ENCODE results near the gene FAM83F.

The FAM83F gene

DNA sequence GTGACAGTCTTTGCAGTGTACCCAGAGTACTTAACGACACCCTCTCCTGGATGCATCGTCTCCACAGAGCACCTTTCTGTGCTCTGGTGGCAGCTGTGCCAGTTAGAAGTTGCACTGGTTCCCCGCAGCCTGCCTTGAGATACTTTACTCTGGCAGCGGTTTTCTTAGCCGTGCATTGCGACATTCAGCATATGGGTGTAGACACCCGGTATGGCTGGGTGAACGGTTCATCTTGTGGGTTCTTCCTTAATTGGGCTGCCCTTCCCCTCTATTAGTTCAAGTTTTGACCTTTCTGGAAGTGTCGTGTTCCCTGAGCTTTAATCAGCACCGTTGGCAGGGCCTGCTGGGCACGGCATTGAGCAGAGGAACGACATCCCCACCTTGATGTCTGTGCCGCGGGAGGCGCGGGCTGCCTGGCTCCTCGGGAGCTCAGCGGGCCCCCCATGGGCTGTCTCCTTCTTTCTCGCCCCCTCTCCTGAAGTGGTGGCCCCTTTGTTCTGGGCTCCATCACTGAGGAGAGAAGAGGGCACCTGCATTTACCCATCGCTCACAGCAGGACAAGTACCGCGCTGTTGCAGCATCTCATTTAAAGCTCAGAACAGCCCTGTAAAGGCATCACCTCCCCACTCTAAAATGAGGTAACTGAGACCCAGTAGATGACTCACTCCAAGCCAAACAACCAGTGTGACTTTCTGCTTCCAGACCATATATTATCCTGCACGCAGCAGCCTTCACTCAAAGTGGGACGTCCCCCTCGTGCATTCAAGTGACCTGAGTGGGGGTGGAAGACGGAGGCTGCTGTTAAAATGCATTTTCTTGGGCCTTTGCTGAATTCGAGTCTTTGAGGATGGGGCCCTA is 13.3 kb downstream of the FAM83F start:
- peak in 1 of 2 experiments; percentile 24 for DNase-seq
- TF ChIP-seq GATA1 (IDR thresholded peaks at IDR 0.05; ENCODE audit: low read depth, low read length) (no peak), POLR2A (IDR thresholded peaks at IDR 0.05; ENCODE audit: low read length) (no peak)

DNA sequence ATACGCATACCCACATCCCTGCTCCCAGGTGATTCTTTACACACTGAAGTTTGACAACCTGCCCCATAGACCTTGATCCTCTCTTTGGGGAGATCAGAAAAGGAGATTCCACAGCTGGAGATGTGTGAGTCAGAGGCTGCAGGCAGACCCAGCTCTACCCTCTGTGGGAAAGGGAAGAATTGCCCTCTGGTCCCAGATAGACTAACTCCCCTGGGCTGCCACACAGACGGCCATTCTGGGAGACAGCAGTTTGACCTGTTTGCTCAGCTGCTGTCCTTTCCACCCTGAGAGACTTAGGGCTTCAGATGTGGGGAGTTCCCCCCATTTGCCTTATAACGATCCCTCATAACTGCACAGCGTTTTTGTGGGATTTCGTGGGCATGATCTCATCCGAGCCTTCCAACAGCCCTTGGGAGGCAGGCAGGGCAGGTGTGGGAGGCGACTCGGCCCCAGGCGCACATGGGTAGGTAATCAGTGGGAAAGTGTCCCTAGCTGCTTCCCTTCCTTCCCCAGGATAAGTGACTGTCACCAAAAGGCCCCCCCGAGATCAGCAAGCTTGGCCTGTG is 14.1 kb downstream of the FAM83F start:
- no peak for DNase-seq
- TF ChIP-seq POLR2A (IDR thresholded peaks at IDR 0.05; ENCODE audit: low read length) = no peak
- TF ChIP-seq GATA1 (IDR thresholded peaks at IDR 0.05; ENCODE audit: low read depth, low read length) = no peak

DNA sequence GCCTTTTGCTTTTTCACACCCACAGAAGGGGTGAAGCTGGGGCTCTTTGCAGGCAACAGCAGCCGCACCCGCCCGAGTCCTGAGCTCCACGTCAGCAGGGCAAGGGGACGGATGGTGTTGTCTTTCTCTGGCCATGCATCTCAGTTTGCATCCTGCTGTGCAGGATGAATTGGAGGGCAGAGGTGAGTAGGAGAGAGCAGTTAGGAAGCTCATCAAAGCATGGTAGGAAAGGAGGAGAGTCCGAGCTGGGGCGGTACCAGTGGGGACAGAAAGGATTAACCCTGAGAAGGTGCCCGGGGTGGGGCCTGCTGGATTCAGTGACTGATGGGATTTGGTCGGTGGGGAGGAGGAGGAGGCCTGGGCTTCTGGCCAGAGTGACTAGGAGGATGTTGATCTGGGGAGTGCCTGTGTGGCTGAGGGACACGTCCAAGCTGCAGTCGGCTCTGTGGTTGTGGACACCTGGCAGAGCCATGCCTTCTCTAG is 14.6 kb downstream of the FAM83F start:
- no peak for TF ChIP-seq GATA1 (IDR thresholded peaks at IDR 0.05; ENCODE audit: low read depth, low read length)
- no peak for TF ChIP-seq POLR2A (IDR thresholded peaks at IDR 0.05; ENCODE audit: low read length)
- peak; percentile 71 to 76 for DNase-seq

DNA sequence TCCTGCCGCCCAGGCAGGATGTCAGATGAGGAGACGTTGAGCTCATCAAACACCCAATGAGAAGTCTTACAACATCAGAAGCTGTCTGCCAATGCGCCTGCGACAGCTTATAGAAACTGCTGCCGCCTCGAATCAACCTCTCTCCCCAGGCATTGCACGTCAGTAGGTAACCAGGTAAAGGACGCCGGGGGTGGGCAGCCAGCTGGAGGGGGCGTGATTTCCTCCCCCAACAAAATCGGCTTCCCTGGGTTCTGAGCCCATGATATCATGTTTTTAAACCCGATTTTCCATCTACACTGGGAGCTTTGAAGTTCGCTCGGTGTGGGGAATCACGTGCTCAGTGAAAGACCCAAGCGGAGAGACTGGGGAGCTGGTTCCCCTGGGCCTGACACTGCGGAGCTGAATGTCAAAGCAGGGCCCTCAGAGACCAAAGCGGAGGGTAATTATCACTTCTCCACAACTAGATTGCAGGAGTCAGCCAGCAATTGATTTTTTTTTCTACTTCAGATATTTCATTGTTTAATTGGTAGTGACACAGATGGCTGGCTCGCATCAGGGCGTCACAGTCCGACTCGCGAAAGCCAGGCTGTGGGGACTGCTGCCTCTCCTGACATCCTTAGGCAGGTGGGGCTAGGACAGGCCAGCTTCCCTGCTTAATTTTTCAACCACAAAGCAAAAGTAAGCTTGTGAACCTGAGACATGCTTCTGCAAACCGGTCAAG is 15.4 kb downstream of the FAM83F start:
- no peak for DNase-seq
- TF ChIP-seq POLR2A (IDR thresholded peaks at IDR 0.05; ENCODE audit: low read length) (no peak), GATA1 (IDR thresholded peaks at IDR 0.05; ENCODE audit: low read depth, low read length) (no peak)

DNA sequence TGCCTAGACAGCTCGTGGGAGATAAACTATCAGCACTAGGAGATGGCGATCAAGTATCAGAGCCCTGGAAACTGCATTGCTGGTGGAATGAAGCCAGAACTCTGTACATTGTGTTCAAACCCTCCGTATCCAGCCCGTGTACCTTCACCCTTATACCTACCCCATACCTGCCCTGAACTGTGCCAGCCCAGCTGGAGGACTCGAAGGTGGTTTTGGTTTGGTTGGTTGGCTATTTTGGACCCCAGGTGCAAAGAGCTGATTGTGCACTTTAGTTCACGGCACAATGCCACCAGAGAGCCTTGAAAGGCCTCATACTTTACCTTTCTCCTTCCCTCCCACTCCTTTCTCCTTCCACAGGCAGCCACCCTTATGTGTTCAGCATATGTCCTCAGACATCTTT is 16.0 kb downstream of the FAM83F start:
- TF ChIP-seq POLR2A (IDR thresholded peaks at IDR 0.05; ENCODE audit: low read length) = no peak
- TF ChIP-seq GATA1 (IDR thresholded peaks at IDR 0.05; ENCODE audit: low read depth, low read length) = no peak
- no peak for DNase-seq

DNA sequence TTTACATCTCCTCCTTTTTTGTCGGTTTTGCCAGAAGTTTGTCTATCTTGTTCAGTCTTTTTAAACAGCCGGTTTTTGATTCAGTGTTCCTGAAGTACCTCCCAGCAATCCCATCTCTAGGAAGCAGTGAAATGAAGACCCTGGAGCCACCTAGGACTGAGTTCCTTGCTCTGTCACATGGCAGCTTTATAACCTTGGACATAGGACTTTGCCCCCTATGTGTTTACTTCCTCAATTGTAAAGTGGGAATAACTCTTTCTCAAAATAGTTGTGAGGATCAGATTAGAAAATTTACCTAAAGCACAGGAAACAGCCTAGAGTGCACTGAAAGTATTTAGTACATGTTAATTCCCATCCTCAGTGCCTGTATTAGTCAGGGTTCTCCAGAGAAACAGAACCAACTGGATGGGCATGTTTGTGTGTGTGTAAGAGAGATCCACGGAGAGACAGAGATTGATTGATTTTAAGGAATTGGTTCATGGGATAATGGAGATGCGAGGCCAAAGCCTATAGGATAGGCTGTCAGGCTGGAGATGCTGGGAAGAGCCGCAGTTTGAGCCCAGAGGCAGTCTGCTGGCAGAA is 20.0 kb downstream of the FAM83F start:
- TF ChIP-seq GATA1 (IDR thresholded peaks at IDR 0.05; ENCODE audit: low read depth, low read length) (no peak), POLR2A (IDR thresholded peaks at IDR 0.05; ENCODE audit: low read length) (no peak)
- DNase-seq = no peak

DNA sequence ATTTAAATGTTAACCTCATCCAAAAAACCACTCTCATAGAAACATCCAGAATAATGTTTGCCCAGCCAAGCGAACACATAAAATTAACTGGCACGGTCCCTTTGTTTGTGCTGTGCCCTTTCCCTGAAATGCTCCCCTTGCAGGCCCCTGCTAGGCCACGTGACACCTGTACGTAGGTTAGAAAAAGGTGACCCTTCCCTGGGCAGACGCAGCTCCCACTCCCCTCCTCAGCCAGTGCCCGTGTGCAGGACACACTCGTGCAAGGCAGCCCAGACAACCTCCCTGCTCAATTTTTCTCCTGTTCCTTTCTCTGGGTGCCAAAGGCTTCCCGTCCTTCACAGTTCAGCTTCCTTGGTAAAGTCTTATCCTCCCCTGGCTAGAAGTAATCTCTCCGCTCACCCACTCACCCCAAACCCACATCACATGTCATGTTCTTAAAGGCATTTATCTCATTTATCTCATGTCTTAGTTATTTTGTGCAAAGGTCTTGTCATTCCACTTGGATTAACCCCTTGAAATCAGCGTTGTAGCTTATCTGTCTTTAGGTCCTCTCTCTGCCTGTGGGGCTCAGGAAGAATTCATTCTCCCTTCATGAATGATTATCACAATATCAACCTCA is 20.7 kb downstream of the FAM83F start:
- peak; percentile 46 to 53 for DNase-seq
- TF ChIP-seq POLR2A (IDR thresholded peaks at IDR 0.05; ENCODE audit: low read length) = no peak
- TF ChIP-seq GATA1 (IDR thresholded peaks at IDR 0.05; ENCODE audit: low read depth, low read length) = no peak

DNA sequence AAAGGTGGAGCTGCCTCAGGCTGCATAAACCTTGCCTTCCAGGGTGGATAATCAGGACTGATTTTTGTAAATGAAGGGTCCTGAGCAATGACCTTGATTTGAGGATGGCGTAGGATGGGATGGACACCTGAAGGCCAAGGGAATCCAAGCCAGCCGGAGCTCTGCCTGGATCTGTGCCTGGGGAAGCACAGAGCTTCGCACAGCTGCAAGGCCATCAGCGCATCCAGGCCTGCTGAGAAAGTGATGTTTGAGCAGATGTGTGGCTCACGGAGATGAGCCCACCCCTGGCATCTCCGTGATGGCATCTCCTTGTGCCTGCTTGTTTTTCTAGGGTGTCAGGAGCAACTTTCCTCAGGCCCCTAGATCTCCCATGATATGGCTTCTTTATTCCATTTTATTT is 23.3 kb downstream of the FAM83F start:
- no peak for TF ChIP-seq GATA1 (IDR thresholded peaks at IDR 0.05; ENCODE audit: low read depth, low read length)
- TF ChIP-seq POLR2A (IDR thresholded peaks at IDR 0.05; ENCODE audit: low read length) = no peak

DNA sequence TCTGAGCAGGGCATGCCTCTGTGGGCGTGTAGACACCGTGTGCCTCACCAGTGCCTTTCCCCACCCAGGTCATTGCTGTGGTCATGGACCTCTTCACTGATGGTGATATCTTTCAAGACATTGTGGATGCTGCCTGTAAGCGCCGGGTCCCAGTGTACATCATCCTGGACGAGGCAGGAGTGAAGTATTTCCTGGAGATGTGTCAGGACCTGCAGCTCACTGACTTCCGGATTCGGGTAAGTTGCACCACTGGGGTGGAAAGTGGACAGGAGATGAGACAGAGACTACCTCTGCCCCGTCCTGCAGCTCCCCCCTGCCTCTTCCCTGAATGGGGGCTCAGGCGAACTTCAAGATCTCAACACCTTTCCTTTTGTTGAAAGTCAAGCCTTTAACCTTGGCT is 24.3 kb downstream of the FAM83F start:
- DNase-seq = no peak
- TF ChIP-seq GATA1 (IDR thresholded peaks at IDR 0.05; ENCODE audit: low read depth, low read length) (no peak), POLR2A (IDR thresholded peaks at IDR 0.05; ENCODE audit: low read length) (no peak)

More for the DNA sequence above, 23.3 kb downstream of the FAM83F start:
- no peak for DNase-seq

DNA sequence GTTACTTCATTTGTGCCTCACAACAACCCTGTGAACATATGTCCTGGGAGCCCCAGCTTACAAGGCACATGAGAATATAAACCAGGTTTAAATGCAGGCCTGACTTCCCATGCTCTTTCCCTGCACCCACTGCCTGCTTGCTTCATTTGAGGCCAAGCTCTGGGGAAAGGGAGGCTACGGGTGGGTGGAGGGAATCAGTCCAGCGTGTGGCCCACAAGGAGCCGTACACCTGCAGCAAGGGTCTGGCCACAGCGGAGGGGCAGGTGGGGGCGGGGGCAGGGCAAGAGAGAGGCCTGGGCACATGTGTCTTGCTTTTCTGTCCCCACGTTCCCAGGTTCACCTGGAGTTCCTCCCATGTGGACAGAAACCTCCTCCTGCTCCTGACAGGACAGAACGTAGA is 26.2 kb downstream of the FAM83F start:
- DNase-seq = no peak
- no peak for TF ChIP-seq POLR2A (IDR thresholded peaks at IDR 0.05; ENCODE audit: low read length)
- no peak for TF ChIP-seq GATA1 (IDR thresholded peaks at IDR 0.05; ENCODE audit: low read depth, low read length)

DNA sequence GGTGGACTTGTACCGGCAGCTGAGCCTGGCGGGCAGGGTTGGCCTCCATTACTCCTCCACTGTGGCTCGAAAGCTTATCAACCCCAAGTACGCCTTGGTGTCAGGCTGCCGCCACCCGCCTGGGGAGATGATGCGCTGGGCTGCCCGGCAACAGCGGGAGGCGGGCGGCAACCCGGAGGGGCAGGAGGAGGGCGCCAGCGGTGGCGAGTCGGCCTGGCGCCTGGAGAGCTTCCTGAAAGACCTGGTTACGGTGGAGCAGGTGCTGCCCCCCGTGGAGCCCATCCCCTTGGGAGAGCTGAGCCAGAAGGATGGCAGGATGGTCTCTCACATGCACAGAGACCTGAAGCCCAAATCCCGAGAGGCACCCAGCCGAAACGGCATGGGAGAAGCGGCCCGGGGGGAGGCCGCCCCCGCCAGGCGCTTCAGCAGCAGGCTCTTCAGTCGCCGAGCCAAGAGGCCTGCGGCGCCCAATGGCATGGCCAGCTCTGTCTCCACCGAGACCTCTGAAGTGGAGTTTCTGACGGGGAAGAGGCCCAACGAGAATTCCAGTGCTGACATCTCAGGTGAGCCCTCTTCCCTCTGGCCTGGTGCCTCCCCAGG is 26.7 kb downstream of the FAM83F start:
- peak in 1 of 2 experiments; percentile 42 for DNase-seq
- TF ChIP-seq POLR2A (IDR thresholded peaks at IDR 0.05; ENCODE audit: low read length) = no peak

DNA sequence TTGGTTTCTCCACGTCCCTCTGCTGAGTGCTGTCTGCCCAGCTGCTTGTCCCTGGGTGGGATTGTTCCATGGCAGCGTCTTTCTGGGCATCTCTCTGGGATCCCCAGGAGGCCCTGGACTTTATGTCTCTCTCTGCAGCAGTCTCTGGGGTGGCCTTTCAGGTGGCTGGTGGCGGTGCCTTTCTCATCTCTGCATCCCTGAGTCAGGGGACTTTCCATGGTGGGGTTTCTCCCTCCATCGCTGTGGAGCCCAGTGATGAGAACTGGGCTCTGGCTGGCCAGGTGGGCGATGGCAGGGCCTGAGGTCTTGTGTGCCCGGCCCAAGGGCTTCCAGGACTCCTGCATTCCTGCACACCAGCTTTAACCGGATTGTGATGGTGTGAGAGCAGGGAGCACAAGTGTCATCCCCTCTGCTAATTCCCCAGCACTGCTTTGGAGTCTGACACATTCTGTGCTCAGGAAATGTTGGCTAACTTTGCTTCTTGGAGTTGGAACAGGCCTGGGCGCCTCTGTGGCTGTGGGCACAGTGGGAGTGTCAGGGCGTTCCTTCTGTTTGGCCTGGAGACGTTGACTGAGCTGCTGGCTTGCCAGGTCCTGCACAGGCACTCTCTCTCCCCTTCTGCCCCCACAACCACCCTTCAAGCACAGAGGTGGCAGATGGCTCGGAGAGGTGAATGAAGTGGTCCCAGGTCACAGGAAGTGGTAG is 27.9 kb downstream of the FAM83F start:
- DNase-seq = no peak
- TF ChIP-seq GATA1 (IDR thresholded peaks at IDR 0.05; ENCODE audit: low read depth, low read length) (no peak), POLR2A (IDR thresholded peaks at IDR 0.05; ENCODE audit: low read length) (no peak)
